ENCODE measurements around the gene TSHZ2. TPM values are rescaled to one million over a fixed set of nuclear protein-coding genes. Genes with fewer than 3 reads are reported as not detected.

Gene TSHZ2
- total RNA-seq, 1 experiment from 2014 or later, result 0.07 TPM

DNA sequence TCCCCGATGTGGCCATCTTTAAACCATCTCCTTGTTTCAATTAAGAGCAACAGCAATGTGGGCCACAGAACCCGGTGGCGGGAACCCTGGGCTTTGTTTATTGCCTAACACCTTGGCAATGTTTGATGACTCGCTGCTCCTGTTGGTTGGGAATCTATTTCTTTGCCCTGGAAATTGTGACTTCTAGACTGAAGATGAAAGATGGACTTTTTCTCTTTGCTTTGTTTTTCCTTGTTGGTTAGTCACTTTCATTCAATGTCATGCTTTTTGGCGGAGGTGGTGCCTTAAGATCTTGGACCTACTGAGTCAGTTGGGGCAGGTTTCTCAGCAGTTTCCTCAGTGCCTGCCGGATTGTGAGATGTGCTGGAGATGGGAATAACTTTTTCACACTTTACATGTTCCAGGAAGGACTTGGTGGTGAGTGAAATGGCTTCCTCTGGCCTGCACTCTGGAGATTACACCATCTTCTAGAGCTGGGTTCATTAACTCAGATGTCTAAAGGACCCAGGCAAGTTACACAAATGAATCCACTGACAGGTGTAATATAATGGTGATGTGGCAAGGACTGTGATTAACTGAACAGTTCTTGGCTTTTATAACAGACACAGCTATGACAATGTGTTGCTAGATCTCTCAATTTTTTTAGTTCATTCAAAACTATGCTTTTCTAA lies 56.3 kb downstream of the TSHZ2 start:
- intact Hi-C loops (cut with micrococcal nuclease), result no loop called here
- H3K9me2 ChIP-seq (ENCODE audit: insufficient read depth), result no peaks in the 10 kb centered on the region
- ChIA-PET CTCF (no interaction called here), POLR2A (no interaction called here), RAD21 (ENCODE audit: low non-redundant PET in 1 of 2, low total read pairs in 2 of 2, uncharacterized antibody in 2 of 2, unreplicated experiment in 2 of 2) (no interaction called here)
- no peak overlapping the region for H3K4me2 ChIP-seq (ENCODE audit: low read length)
- no peaks in the 10 kb centered on the region for H3K9me3 ChIP-seq (ENCODE audit: control insufficient read depth in 1 of 2, insufficient read depth in 1 of 2, low read depth in 1 of 2, low read length in 2 of 2)
- TF ChIP-seq MAX (IDR thresholded peaks at IDR 0.05), result no peak
- TF ChIP-seq POLR2A (IDR thresholded peaks at IDR 0.05; ENCODE audit: borderline replicate concordance, extremely low read depth, insufficient read depth, insufficient read length), result no peak
- TF ChIP-seq ZBTB33 (IDR thresholded peaks at IDR 0.05; ENCODE audit: extremely low read depth, insufficient replicate concordance, low read length), result no peak
- no peak for TF ChIP-seq EZH2phosphoT487 (IDR thresholded peaks at IDR 0.05; ENCODE audit: borderline replicate concordance)
- TF ChIP-seq SP1 (IDR thresholded peaks at IDR 0.05; ENCODE audit: low read depth), result no peak
- TF ChIP-seq EZH2 (IDR thresholded peaks at IDR 0.05), result no peak
- no peak for TF ChIP-seq ZNF274 (IDR thresholded peaks at IDR 0.05; ENCODE audit: low read depth, low read length)
- no peak for TF ChIP-seq YY1 (IDR thresholded peaks at IDR 0.05; ENCODE audit: extremely low read depth, insufficient replicate concordance, low read depth, low read length)
- H3K9ac ChIP-seq (ENCODE audit: low read length), result no peak overlapping the region
- DNase-seq (ENCODE audit: low read depth, low spot score) (no peak), ATAC-seq (no peak)
- no TSS peak for BruUV-seq (replicated peaks)
- no peaks in the 10 kb centered on the region for H3K4me1 ChIP-seq (ENCODE audit: control insufficient read depth in 1 of 2, insufficient read depth in 2 of 2, low read length in 2 of 2)
- H2AFZ ChIP-seq (ENCODE audit: low read depth, low read length, poor library complexity, severe bottlenecking), result no peak overlapping the region
- H4K20me1 ChIP-seq (ENCODE audit: insufficient read depth), result no peaks in the 10 kb centered on the region
- H3K4me3 ChIP-seq (replicated peaks in 1 of 2; ENCODE audit: low read depth in 1 of 2, low read length in 2 of 2), result no peak overlapping the region
- no peaks in the 10 kb centered on the region for H3K36me3 ChIP-seq (ENCODE audit: control insufficient read depth in 1 of 2, insufficient read depth in 2 of 2, low read length in 2 of 2)
- 0 out of 2 replicates have a peak, but pooled peaks cover 3% of the 10 kb centered on the region for H3K27me3 ChIP-seq (ENCODE audit: insufficient read depth, low read length)
- no peaks in the 10 kb centered on the region for H3K79me2 ChIP-seq (ENCODE audit: insufficient read depth, low read length)
- no peak overlapping the region for H3K27ac ChIP-seq (ENCODE audit: low read depth, low read length)

All from HCT116 (cell line).